D721Med (cell line): ENCODE measurements around the gene AXIN1.
"Not testable (repeated sequence)": the region's sequence is repeated elsewhere in the genome, so short reads cannot be mapped to it uniquely, and the experiment has no call there.

Experiments
- DNase-seq: peaks from one replicate; pipeline ENCODE4 v3.0.0; 2011; ENCODE audit warnings: low spot score; ENCODE audit not compliant: insufficient read length
- FAIRE-seq: peaks from 2 replicates; lab custom pipeline; 2011; peaks lifted over from hg19 to GRCh38; lab: Jason Lieb, UNC
- TF ChIP-seq, protein P1 (sequence below): IDR thresholded peaks from 2 replicates; pipeline ENCODE4 v1.5.1; 2012; ENCODE audit warnings: mild to moderate bottlenecking, control low read depth; ENCODE audit not compliant: insufficient read depth; ENCODE audit errors: missing control alignments

AXIN1 gene

DNA sequence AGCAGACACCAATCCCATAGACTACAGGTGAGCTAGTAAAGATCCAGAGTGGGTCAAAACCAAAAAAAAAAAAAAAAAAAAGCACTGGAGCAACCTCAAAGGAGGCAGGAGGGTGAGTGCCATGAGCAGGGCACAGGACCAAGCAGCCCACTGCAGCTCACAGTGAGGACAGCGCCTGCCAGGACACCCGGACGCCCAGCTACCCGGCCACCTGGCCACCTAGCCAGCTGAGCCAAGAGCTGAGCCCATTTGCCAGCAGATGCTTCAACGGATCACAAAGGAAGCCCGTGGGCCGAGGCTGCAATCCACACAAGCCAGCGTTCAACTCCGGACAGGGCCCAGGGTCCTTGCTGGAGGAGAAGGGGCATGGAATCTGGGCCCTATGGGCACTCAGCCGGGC lies 15.1 kb downstream of the AXIN1 start:
- TF ChIP-seq, protein P1, sequence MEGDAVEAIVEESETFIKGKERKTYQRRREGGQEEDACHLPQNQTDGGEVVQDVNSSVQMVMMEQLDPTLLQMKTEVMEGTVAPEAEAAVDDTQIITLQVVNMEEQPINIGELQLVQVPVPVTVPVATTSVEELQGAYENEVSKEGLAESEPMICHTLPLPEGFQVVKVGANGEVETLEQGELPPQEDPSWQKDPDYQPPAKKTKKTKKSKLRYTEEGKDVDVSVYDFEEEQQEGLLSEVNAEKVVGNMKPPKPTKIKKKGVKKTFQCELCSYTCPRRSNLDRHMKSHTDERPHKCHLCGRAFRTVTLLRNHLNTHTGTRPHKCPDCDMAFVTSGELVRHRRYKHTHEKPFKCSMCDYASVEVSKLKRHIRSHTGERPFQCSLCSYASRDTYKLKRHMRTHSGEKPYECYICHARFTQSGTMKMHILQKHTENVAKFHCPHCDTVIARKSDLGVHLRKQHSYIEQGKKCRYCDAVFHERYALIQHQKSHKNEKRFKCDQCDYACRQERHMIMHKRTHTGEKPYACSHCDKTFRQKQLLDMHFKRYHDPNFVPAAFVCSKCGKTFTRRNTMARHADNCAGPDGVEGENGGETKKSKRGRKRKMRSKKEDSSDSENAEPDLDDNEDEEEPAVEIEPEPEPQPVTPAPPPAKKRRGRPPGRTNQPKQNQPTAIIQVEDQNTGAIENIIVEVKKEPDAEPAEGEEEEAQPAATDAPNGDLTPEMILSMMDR = no peak
- FAIRE-seq (no peak), DNase-seq (no peak)

- TF ChIP-seq, protein P1 = no peak
- no peak for DNase-seq
- no peak for FAIRE-seq
Measured at GRCh38 chr16:336269-336668, 16.3 kb downstream of the AXIN1 start.

GRCh38 chr16:334861-335632 lies 17.5 kb downstream of the AXIN1 start:
- DNase-seq, FAIRE-seq: not testable (repeated sequence)

DNA sequence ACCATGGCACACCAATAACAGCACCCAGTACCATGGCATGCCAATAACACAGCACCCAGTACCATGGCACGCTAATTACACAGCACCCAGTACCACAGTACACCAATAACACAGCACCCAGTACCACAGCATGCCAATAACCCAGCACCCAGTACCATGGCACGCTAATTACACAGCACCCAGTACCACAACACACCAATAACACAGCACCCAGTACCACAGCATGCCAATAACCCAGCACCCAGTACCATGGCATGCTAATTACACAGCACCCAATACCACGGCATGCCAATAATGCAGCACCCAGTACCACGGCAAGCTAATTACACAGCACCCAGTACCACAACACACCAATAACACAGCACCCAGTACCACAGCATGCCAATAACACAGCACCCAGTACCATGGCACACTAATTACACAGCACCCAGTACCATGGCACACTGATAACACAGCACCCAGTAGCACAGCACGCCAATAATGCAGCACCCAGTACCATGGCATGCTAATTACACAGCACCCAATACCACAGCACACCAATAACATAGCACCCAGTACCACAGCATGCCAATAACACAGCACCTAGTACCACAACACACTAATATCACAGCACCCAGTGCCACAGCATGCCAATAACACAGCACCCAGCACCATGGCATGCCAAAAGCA lies 18.2 kb downstream of the AXIN1 start:
- not testable (repeated sequence) for DNase-seq, FAIRE-seq

DNA sequence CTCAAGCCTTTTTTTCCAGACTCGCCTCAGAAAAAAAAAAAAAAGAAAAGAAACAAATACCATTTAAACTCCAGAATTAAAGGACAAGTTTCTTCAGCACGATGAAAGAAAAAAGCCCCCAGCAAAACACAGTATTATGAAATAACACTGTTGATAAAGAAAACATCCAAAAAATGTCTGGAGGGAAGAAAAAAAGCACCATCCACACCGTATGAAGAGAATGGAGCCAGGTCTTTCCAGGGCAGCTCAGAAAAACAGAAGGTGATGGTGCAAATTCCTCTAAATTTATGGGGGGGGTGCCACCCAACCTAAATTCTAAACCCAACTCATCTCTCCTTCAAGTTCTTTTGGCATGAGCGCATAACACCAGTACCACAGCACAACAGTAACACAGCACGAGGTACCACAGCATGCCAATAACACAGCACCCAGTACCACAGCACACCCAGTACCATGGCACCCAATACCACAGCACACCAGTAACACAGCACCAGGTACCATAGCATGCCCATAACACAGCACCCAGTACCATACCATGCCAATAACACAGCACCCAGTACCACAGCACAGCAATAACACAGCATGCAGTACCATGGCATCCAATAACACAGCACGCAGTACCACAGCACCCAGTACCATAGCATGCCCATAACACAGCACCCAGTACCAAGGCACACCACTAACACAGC lies 19.0 kb downstream of the AXIN1 start:
- no peak for FAIRE-seq
- no peak for DNase-seq
- TF ChIP-seq, protein P1 = no peak

DNA sequence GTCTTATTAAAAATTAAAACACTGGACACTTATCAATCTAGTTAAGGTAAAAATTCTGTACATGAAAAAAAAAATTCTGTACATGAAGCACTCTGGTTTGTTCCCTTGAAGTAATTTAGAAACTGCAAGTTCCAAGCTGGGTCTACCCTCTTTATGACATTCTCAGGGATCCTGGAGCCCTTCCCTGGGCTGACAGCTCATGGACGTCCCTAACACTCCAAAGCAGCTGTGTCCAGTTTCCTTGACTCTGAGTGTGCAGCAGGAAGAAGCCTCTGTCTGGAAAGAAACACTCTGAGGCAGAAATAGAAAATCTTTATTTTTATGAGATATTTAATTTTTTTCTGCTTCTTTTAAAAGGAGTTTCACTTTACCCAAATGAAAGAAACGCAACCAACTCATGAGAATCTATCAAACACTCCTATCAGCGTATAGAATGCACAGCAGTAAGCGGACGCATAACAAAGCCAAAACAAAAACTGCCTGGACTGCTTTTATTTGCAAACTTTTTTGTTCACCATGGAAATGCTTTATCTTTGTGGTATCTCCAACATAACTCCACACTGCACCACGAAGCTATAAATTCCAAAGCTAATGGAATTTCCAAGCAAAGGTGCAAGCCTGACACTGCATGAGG lies 21.2 kb downstream of the AXIN1 start:
- not testable (repeated sequence) for FAIRE-seq, DNase-seq

- TF ChIP-seq, protein P1 = no peak
- no peak for DNase-seq
- no peak for FAIRE-seq
Measured at GRCh38 chr16:330741-331140, 21.8 kb downstream of the AXIN1 start.

DNA sequence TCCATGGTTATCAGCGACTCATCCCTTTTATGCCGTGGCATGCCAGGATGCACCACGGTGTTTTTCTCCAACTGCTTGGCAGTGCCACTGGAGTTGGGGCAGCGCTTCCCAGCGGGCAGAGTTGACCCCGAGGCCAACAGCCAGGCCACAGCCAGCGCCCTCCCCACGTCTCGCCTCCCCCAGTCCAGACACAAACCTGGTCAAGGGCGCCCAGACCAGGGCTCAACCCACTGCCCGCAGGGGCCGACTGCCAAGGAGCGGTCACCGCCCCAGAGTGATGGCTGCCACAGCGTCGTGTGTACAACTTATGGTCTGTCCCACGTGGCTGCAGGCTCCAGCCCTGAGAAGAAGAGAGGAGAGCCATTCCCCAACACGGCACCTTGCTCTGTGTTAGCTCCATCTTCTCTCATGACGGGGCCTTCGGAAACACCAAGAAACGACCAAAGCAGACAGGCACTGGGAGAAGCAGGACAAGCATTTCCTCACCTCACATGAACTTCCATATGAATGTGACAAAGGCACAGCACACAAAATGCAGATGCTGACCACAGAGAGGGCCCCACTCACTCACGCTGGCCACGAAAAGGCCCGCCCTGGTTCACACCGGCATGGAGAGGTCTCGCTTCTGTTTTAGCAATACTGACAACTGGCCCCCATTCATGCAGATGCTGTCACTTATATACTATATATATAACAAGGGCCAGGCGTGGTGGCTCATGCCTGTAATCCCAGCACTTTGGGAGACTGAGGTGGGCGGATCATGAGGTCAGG lies 27.0 kb downstream of the AXIN1 start:
- TF ChIP-seq, protein P1 = no peak
- FAIRE-seq = no peak
- no peak for DNase-seq
